ENCODE measurements around the gene OR10V1. TPM values are rescaled to one million over a fixed set of nuclear protein-coding genes. Genes with fewer than 3 reads are reported as not detected.
"Not testable (repeated sequence)": the region's sequence is repeated elsewhere in the genome, so short reads cannot be mapped to it uniquely, and the experiment has no call there.

The OR10V1 gene
- total RNA-seq, 4 donors from 2014 or later: not detected

DNA sequence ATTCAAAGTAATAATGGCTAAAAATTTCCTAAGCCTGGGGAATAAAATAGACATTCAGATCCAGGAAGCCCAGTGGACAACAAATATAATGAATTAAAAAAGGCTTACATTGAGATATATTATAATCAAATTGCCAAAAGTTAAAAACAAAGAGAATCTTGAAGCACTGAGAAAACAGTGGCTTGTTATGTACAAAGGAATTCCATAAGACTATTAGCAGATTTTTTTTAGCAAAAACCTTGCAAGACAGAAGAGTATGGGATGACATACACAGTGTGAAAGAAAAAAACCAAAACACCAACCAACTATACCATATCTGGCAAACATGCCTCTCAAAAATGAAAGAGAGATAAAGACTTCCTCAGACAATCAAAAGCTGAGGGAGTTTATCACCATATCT lies 20.7 kb downstream of the OR10V1 start:
- intact Hi-C loops (cut with DNase I; ENCODE audit: low total_unique reads): no loop called here
- Histone ChIP-seq H3K27me3 (no peaks in the 10 kb centered on the region), H3K36me3 (no peaks in the 10 kb centered on the region), H3K4me1 (peaks cover 0 to 8% (median 4%) of the 10 kb centered on the region in 4 donors), H3K27ac (no peak overlapping the region), H3K4me3 (no peak overlapping the region), H3K9me3 (peaks cover 7 to 13% of the 10 kb centered on the region in 2 donors)
- in situ Hi-C loops (cut with MboI; ENCODE audit: low pct_ligation_motif_present in 1 of 4, low pct_unique_long_range_greater_than_20kb in 1 of 4, low sequenced_read_pairs in 3 of 4): no loop called here
- TF ChIP-seq, protein P1, sequence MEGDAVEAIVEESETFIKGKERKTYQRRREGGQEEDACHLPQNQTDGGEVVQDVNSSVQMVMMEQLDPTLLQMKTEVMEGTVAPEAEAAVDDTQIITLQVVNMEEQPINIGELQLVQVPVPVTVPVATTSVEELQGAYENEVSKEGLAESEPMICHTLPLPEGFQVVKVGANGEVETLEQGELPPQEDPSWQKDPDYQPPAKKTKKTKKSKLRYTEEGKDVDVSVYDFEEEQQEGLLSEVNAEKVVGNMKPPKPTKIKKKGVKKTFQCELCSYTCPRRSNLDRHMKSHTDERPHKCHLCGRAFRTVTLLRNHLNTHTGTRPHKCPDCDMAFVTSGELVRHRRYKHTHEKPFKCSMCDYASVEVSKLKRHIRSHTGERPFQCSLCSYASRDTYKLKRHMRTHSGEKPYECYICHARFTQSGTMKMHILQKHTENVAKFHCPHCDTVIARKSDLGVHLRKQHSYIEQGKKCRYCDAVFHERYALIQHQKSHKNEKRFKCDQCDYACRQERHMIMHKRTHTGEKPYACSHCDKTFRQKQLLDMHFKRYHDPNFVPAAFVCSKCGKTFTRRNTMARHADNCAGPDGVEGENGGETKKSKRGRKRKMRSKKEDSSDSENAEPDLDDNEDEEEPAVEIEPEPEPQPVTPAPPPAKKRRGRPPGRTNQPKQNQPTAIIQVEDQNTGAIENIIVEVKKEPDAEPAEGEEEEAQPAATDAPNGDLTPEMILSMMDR (IDR thresholded peaks at IDR 0.05): no peak
- no peak for TF ChIP-seq POLR2A (IDR thresholded peaks at IDR 0.05)
- TF ChIP-seq POLR2AphosphoS5 (IDR thresholded peaks at IDR 0.05): no peak
- no peak for TF ChIP-seq EP300 (IDR thresholded peaks at IDR 0.05; ENCODE audit: low read depth)
- no peak for DNase-seq

GRCh38 chr11:59691156-59691555 lies 22.5 kb downstream of the OR10V1 start:
- no peak overlapping the region for H3K4me3 ChIP-seq
- peaks cover 0 to 8% (median 4%) of the 10 kb centered on the region in 4 donors for H3K4me1 ChIP-seq
- in situ Hi-C loops (cut with MboI; ENCODE audit: low pct_ligation_motif_present in 1 of 4, low pct_unique_long_range_greater_than_20kb in 1 of 4, low sequenced_read_pairs in 3 of 4) (no loop called here), intact Hi-C loops (cut with DNase I; ENCODE audit: low total_unique reads) (no loop called here)
- H3K9me3 ChIP-seq: peaks cover 7 to 13% of the 10 kb centered on the region in 2 donors
- WGBS, 2 donors (ENCODE audit: low coverage in 1 of 2): 61 to 67% methylated on average over 1 to 2 of the region's 2 CpGs
- H3K27ac ChIP-seq: no peak overlapping the region
- H3K36me3 ChIP-seq: no peaks in the 10 kb centered on the region
- H3K27me3 ChIP-seq: no peaks in the 10 kb centered on the region
- TF ChIP-seq EP300 (IDR thresholded peaks at IDR 0.05; ENCODE audit: low read depth) (no peak), POLR2A (IDR thresholded peaks at IDR 0.05) (no peak), POLR2AphosphoS5 (IDR thresholded peaks at IDR 0.05) (no peak)
- TF ChIP-seq, protein P1 (IDR thresholded peaks at IDR 0.05): no peak
- DNase-seq: no peak

GRCh38 chr11:59689015-59689414 lies 24.6 kb downstream of the OR10V1 start:
- Histone ChIP-seq H3K4me1 (peaks cover 0 to 8% (median 4%) of the 10 kb centered on the region in 4 donors), H3K36me3 (no peaks in the 10 kb centered on the region), H3K27ac (no peak overlapping the region), H3K27me3 (no peaks in the 10 kb centered on the region), H3K9me3 (peaks cover 7 to 13% of the 10 kb centered on the region in 2 donors), H3K4me3 (no peak overlapping the region)
- intact Hi-C loops (cut with DNase I; ENCODE audit: low total_unique reads): loop anchor here (10.0 kb wide), 1 partner anchor 514 kb away; the partner anchor contains the start of gene DTX4
- 22 to 59% methylated on average over 3 of the region's 3 CpGs for WGBS, 2 donors (ENCODE audit: low coverage in 1 of 2)
- in situ Hi-C loops (cut with MboI; ENCODE audit: low pct_ligation_motif_present in 1 of 4, low pct_unique_long_range_greater_than_20kb in 1 of 4, low sequenced_read_pairs in 3 of 4): no loop called here
- no peak for DNase-seq
- TF ChIP-seq POLR2A (IDR thresholded peaks at IDR 0.05) (no peak), EP300 (IDR thresholded peaks at IDR 0.05; ENCODE audit: low read depth) (no peak)
- TF ChIP-seq, protein P1 (IDR thresholded peaks at IDR 0.05): no peak

DNA sequence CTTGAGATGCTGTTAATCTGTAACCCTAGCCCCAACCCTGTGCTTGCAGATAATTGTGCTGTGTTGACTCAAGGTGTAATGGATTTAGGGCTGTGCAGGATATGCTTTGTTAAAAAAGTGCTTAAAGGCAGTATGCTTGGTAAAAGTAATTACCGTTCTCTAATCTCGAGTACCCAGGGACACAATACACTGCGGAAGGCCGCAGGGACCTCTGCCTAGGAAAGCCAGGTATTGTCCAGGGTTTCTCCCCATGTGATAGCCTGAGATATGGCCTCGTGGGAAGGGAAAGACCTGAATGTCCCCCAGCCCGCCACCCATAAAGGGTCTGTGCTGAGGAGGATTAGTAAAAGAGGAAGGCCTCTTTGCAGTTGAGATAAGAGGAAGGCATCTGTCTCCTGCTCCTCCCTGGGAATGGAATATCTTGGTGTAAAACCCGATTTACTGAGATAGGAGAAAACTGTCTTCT lies 32.4 kb downstream of the OR10V1 start:
- H3K9me3 ChIP-seq; H3K27me3 ChIP-seq; H3K4me3 ChIP-seq; in situ Hi-C loops (cut with MboI; ENCODE audit: low pct_ligation_motif_present in 1 of 4, low pct_unique_long_range_greater_than_20kb in 1 of 4, low sequenced_read_pairs in 3 of 4); H3K36me3 ChIP-seq: not testable (repeated sequence)
- 35 to 52% methylated on average over 4 to 7 of the region's 7 CpGs for WGBS, 2 donors (ENCODE audit: low coverage in 1 of 2)
- intact Hi-C loops (cut with DNase I; ENCODE audit: low total_unique reads): loop anchor here (10.0 kb wide), 1 partner anchor 506 kb away; the partner anchor contains the start of gene DTX4
- Histone ChIP-seq H3K4me1 (peaks cover 0 to 25% (median 8%) of the 10 kb centered on the region in 4 donors), H3K27ac (peak overlapping the region; percentile 50 to 68 (median 57))
- peak; percentile 14 for DNase-seq

Measured in transverse colon (tissue), 4 donors.